ENCODE results near the gene EPN3. TPM values are rescaled to one million over a fixed set of nuclear protein-coding genes. Genes with fewer than 3 reads are reported as not detected.
A peak's percentile ranks its signal among the peaks of the same experiment; 100 is the strongest.

EPN3 gene
- total RNA-seq, 1 experiment from 2014 or later = 25.6 TPM

- DNase-seq (ENCODE audit: low spot score) = peak; percentile 86
Measured at GRCh38 chr17:50534222-50534978, 1.9 kb downstream of the EPN3 start.

DNA sequence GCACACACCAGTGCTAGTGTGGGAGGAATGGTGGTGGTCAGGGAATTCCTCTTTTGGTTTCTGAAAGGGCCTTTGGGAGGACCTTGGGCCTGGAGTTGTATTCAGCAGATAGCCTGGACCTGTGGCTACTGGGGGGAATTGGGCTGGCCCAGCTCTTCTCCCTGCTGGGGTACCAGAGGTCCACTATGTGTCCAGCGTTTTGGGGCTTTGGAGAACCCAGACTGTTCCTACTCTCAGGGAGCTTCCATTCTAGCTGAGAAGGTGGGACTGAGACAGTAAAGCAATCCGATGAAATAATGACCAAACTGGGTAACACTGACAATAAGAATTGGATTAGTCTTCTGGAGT is 2.4 kb downstream of the EPN3 start:
- DNase-seq (ENCODE audit: low spot score) = no peak

GRCh38 chr17:50535407-50535806 is 2.9 kb downstream of the EPN3 start:
- DNase-seq (ENCODE audit: low spot score) = no peak

GRCh38 chr17:50536683-50537646 is 4.4 kb downstream of the EPN3 start:
- DNase-seq (ENCODE audit: low spot score) = no peak

GRCh38 chr17:50537721-50538548 is 5.4 kb downstream of the EPN3 start:
- DNase-seq (ENCODE audit: low spot score) = no peak

GRCh38 chr17:50538549-50539410 is 6.2 kb downstream of the EPN3 start:
- DNase-seq (ENCODE audit: low spot score) = no peak

DNA sequence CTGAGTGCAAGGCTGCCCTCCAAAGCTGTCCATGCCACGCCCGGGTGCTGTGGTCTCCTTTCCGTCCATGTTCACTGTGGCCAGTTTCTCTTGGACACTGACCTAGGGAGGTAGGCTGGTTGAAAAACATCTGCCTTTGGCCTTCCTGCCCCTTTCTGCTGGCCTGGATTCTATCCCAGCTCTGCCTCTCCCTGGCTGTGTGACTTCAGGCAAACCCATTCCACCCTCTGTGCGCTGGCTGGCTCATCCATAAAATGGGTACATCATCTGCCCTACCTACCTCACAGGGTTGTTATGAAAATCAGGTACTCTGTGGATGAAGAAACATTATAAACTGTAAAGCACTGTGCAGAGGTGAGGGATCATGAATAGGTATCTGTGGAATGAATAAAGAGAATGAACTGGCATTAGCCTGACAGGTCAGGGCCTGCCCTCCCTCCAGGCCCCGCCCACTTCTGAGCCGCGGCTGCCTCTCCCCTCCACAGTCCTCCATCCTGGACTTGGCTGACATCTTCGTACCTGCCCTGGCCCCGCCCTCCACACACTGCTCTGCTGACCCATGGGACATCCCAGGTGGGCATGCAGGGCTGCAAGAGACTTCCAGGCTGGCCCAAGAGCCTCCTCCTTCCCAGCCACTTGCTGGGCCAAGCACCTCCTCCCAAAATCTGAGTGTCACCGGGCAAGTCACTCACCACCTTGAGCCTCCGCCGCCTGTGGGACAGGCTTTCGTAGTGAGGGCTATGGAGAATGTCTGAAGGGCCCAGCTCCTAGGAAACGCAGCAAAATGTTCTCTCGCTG is 7.4 kb downstream of the EPN3 start:
- DNase-seq (ENCODE audit: low spot score) = peak; percentile 55

- DNase-seq (ENCODE audit: low spot score) = no peak
Measured at GRCh38 chr17:50540560-50541401, 8.2 kb downstream of the EPN3 start.

DNA sequence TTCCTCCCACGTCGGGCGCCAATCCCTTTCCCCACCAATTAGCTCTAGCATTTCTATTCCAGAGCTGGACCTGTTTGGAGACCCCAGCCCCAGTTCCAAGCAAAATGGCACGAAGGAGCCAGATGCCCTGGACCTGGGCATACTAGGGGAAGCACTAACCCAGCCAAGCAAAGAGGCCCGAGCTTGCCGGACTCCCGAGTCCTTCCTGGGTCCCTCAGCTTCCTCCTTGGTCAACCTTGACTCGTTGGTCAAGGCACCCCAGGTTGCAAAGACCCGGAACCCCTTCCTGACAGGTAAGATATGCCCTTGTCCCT is 8.8 kb downstream of the EPN3 start:
- no peak for DNase-seq (ENCODE audit: low spot score)

- DNase-seq (ENCODE audit: low spot score) = peak; percentile 84
Measured at GRCh38 chr17:50541716-50542688, 9.5 kb downstream of the EPN3 start.

DNA sequence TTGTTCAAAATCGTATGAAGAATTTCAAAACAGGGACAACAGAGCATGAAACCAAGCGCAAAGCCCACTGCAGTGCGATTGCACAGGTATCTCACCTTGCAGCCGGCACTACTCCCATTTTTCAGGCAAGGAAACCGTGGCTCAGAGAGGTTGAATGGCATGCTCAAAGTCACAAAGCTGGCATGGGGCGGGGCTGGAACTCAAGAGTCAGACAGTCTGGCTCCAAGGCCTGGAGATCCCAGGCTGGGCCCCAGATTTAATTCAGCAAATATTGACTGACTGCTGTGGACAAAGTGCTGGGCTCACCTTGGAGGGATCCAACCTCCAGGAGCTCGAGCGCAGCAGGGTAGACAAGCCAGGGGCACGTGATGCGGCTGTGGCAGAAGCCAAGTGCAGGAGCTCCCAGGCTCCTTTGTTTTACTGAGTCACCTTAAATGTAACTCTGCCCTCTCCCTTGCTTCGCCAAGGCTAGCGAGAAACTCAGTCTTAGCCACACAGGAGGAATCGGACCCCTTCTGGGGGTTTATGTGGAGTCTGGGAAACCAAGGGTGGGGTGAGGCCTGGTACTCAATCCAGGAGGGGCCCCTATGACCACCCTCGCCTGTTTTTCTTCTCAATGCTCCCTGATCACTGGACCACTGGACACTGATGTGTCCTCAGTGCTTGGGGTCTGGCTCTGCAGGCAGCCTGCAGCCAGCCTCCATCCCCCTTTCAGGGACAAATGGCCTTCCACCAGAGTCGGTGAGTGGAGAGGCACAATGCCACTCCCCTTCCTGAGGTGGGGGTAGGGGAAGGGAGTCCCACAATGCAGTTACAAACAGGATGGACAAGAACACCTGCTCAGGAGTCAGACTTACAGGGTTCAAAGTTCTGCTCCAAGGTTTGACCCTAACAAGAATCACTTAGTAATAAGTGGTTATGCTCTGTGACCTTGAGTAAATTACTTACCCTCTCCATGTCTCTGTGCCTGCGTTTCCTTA is 10.6 kb downstream of the EPN3 start:
- DNase-seq (ENCODE audit: low spot score) = peak; percentile 77

DNA sequence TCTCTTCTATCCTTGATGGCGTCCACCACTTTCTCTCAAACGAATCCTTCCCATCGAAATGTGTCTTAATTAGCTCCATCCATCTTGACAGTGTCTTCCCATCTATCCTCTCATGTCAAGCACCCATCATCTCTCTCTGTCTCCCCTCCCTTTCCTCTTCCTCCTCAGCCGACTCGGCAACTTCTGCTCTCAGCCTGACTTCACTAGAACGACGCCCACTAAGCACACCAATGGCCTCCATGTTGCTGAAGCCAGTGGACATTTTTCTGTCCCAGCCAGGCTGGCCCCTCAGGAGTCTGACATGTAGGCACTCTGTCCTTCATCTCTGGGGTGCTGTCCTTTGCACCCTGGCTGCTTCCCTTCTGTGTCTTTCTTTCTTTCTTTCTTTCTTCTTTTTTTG is 12.0 kb downstream of the EPN3 start:
- no peak for DNase-seq (ENCODE audit: low spot score)

DNA sequence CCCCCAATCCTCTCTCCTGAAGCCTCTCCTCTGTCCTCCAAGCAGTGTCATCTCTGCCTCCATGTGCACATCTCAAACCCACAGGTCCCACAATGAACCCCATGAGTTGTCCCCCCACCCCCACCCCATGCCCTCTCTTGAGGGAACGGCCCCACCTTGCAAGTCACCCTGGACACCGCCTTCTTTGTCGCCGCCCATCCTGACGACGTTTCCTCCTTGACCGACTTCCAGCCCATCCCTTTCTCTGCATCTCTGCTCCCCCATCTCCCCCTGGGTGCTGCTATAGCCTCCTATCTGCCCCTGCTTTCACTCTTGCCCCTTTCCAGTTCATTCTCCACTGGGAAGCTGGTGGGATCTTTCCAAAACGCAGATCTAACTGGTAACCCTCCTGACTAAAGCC is 12.8 kb downstream of the EPN3 start:
- DNase-seq (ENCODE audit: low spot score) = no peak

DNA sequence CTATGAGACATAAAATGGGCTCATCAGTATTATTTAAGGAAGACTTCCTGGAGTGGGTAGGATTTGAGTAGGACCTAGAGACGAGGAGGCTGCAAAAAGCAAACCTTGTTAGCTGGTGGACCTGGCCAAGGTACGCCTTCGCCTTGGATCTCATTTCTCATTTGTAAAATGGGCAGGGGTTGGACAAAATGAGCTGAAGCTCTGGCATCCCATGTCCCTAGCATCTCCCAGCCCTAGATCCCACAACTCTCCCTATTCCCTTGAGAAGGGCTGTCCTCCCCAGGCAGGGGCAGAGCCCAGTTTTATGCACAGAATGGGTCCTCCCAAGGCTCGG is 14.1 kb downstream of the EPN3 start:
- DNase-seq (ENCODE audit: low spot score) = no peak

GRCh38 chr17:50547035-50547735 is 14.7 kb downstream of the EPN3 start, which contains the start of gene SPATA20:
Gene SPATA20, plus strand, starts transcription at chr17:50547174. Its CDS starts 35 bp downstream, at chr17:50547209.
- DNase-seq (ENCODE audit: low spot score) = peak; percentile 94

DNA sequence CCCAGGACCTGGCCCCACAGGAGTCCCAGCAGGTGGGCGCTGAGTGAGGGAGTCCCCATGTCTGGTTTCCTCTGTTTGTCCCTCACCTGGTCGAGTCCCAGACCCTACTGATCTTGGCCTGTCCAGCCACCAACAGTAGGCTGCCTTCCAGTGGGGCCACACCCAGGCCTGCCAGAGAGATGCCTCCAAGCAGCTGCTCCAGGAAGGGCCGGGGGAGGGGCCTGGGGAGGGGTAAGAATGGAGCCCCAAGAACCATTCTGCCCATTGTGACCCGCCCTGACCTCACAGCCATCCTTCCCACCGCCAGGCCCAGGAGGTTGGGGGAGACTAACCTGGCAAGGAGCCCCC is 15.2 kb downstream of the EPN3 start:
- DNase-seq (ENCODE audit: low spot score) = no peak
